Skeletal muscle satellite cell (primary cell): ENCODE results near the gene HBA2.
"Not testable (repeated sequence)": the region's sequence is repeated elsewhere in the genome, so short reads cannot be mapped to it uniquely, and the experiment has no call there.

Source experiments
- H3K27me3 ChIP-seq: 2 replicates; pipeline ENCODE4 v1.7.0; 2013; ENCODE audit warnings: low read length; ENCODE audit not compliant: control insufficient read depth, insufficient read depth
- H3K36me3 ChIP-seq: 2 replicates; pipeline ENCODE4 v1.7.0; 2013; ENCODE audit warnings: mild to moderate bottlenecking, control low read depth, low read length; ENCODE audit not compliant: insufficient read depth
- H3K4me1 ChIP-seq: 2 replicates; pipeline ENCODE4 v1.7.0; 2013; ENCODE audit warnings: low read length; ENCODE audit not compliant: control insufficient read depth, insufficient read depth
- H3K4me2 ChIP-seq: 2 replicates; pipeline ENCODE4 v1.7.0; 2013; ENCODE audit warnings: mild to moderate bottlenecking, low read length
- H3K4me3 ChIP-seq: 2 replicates; pipeline ENCODE4 v1.7.0; 2013; ENCODE audit warnings: low read length
- H3K9ac ChIP-seq: 2 replicates; pipeline ENCODE4 v1.7.0; 2013; ENCODE audit warnings: mild to moderate bottlenecking, low read depth, low read length, moderate library complexity
- H3K9me3 ChIP-seq: replicated peaks from 2 replicates; pipeline ENCODE4 v1.7.0; 2013; ENCODE audit warnings: mild to moderate bottlenecking, control low read depth, low read length

The HBA2 gene

GRCh38 chr16:168424-168823 is 4.3 kb upstream of the HBA2 start:
- H3K4me2 ChIP-seq, result no peak overlapping the region
- no peaks in the 10 kb centered on the region for H3K9me3 ChIP-seq
- peaks cover 54% of the 10 kb centered on the region for H3K27me3 ChIP-seq
- no peak overlapping the region for H3K4me3 ChIP-seq
- H3K36me3 ChIP-seq, result no peaks in the 10 kb centered on the region
- H3K4me1 ChIP-seq, result peaks cover 3% of the 10 kb centered on the region
- no peak overlapping the region for H3K9ac ChIP-seq

DNA sequence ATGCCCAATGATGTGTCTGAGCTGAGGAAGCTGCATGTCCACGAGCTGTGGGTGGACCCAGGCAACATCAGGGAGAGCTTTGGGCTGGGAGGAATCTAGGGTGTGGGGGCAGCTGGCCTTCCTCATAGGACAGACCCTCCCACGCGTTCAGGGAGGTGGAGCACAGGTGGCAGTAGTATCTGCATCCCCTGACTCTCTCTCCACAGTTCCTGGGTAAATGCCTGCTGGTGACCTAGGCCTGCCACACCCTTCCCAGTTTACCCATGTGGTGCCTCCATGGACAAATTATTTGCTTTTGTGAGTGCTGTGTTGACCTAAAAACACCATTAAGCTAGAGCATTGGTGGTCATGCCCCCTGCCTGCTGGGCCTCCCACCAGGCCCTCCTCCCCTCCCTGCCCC is 3.7 kb upstream of the HBA2 start:
- H3K4me2 ChIP-seq, result no peak overlapping the region
- peaks cover 57% of the 10 kb centered on the region for H3K27me3 ChIP-seq
- no peak overlapping the region for H3K9ac ChIP-seq
- H3K4me3 ChIP-seq, result no peak overlapping the region
- H3K36me3 ChIP-seq, result no peaks in the 10 kb centered on the region
- H3K9me3 ChIP-seq, result no peaks in the 10 kb centered on the region
- peaks cover 3% of the 10 kb centered on the region for H3K4me1 ChIP-seq

DNA sequence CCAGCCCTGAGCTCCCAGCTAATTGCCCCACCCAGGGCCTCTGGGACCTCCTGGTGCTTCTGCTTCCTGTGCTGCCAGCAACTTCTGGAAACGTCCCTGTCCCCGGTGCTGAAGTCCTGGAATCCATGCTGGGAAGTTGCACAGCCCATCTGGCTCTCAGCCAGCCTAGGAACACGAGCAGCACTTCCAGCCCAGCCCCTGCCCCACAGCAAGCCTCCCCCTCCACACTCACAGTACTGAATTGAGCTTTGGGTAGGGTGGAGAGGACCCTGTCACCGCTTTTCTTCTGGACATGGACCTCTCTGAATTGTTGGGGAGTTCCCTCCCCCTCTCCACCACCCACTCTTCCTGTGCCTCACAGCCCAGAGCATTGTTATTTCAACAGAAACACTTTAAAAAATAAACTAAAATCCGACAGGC is 2.6 kb upstream of the HBA2 start:
- H3K9ac ChIP-seq, H3K4me1 ChIP-seq, H3K9me3 ChIP-seq, H3K4me2 ChIP-seq, H3K36me3 ChIP-seq, H3K4me3 ChIP-seq: not testable (repeated sequence)
- H3K27me3 ChIP-seq, result peaks cover 64% of the 10 kb centered on the region

GRCh38 chr16:170788-171187 is 1.9 kb upstream of the HBA2 start:
- H3K9ac ChIP-seq, result no peak overlapping the region
- H3K27me3 ChIP-seq, result peaks cover 64% of the 10 kb centered on the region
- H3K4me2 ChIP-seq, result no peak overlapping the region
- no peaks in the 10 kb centered on the region for H3K9me3 ChIP-seq
- no peaks in the 10 kb centered on the region for H3K36me3 ChIP-seq
- H3K4me3 ChIP-seq, result no peak overlapping the region
- H3K4me1 ChIP-seq, result no peaks in the 10 kb centered on the region

DNA sequence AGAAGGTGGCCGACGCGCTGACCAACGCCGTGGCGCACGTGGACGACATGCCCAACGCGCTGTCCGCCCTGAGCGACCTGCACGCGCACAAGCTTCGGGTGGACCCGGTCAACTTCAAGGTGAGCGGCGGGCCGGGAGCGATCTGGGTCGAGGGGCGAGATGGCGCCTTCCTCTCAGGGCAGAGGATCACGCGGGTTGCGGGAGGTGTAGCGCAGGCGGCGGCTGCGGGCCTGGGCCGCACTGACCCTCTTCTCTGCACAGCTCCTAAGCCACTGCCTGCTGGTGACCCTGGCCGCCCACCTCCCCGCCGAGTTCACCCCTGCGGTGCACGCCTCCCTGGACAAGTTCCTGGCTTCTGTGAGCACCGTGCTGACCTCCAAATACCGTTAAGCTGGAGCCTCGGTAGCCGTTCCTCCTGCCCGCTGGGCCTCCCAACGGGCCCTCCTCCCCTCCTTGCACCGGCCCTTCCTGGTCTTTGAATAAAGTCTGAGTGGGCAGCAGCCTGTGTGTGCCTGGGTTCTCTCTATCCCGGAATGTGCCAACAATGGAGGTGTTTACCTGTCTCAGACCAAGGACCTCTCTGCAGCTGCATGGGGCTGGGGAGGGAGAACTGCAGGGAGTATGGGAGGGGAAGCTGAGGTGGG is 657 bp downstream of the HBA2 start:
- peaks cover 50% of the 10 kb centered on the region for H3K27me3 ChIP-seq
- H3K9me3 ChIP-seq, result not testable (repeated sequence)

GRCh38 chr16:173928-174769 is 1.5 kb downstream of the HBA2 start:
- not testable (repeated sequence) for H3K4me3 ChIP-seq, H3K9me3 ChIP-seq, H3K36me3 ChIP-seq, H3K4me1 ChIP-seq, H3K9ac ChIP-seq, H3K4me2 ChIP-seq
- peaks cover 43% of the 10 kb centered on the region for H3K27me3 ChIP-seq

More for the DNA sequence above, 657 bp downstream of the HBA2 start:
- not testable (repeated sequence) for H3K36me3 ChIP-seq, H3K9ac ChIP-seq, H3K4me2 ChIP-seq, H3K4me3 ChIP-seq, H3K4me1 ChIP-seq

DNA sequence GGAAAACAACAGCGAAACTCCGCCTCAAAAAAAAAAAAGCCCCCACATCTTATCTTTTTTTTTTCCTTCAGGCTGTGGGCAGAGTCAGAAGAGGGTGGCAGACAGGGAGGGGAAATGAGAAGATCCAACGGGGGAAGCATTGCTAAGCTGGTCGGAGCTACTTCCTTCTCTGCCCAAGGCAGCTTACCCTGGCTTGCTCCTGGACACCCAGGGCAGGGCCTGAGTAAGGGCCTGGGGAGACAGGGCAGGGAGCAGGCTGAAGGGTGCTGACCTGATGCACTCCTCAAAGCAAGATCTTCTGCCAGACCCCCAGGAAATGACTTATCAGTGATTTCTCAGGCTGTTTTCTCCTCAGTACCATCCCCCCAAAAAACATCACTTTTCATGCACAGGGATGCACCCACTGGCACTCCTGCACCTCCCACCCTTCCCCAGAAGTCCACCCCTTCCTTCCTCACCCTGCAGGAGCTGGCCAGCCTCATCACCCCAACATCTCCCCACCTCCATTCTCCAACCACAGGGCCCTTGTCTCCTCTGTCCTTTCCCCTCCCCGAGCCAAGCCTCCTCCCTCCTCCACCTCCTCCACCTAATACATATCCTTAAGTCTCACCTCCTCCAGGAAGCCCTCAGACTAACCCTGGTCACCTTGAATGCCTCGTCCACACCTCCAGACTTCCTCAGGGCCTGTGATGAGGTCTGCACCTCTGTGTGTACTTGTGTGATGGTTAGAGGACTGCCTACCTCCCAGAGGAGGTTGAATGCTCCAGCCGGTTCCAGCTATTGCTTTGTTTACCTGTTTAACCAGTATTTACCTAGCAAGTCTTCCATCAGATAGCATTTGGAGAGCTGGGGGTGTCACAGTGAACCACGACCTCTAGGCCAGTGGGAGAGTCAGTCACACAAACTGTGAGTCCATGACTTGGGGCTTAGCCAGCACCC is 2.6 kb downstream of the HBA2 start:
- no peaks in the 10 kb centered on the region for H3K36me3 ChIP-seq
- peaks cover 51% of the 10 kb centered on the region for H3K27me3 ChIP-seq
- peaks cover 6% of the 10 kb centered on the region for H3K4me1 ChIP-seq
- no peak overlapping the region for H3K4me2 ChIP-seq
- no peak overlapping the region for H3K4me3 ChIP-seq
- H3K9me3 ChIP-seq, result no peaks in the 10 kb centered on the region
- H3K9ac ChIP-seq, result no peak overlapping the region

GRCh38 chr16:176006-176405 is 3.3 kb downstream of the HBA2 start:
- not testable (repeated sequence) for H3K4me2 ChIP-seq, H3K9me3 ChIP-seq, H3K9ac ChIP-seq, H3K36me3 ChIP-seq, H3K4me3 ChIP-seq
- Histone ChIP-seq H3K27me3 (peaks cover 48% of the 10 kb centered on the region), H3K4me1 (peaks cover 11% of the 10 kb centered on the region)

GRCh38 chr16:176477-177382 is 4.1 kb downstream of the HBA2 start, which contains the start of gene HBA1:
HBA1 (plus strand) TSS chr16:176680; CDS start chr16:176717, 37 bp downstream.
- H3K36me3 ChIP-seq, H3K9me3 ChIP-seq, H3K4me2 ChIP-seq, H3K4me3 ChIP-seq, H3K9ac ChIP-seq: not testable (repeated sequence)
- Histone ChIP-seq H3K27me3 (peaks cover 43% of the 10 kb centered on the region), H3K4me1 (peaks cover 19% of the 10 kb centered on the region)

GRCh38 chr16:177394-177822 is 4.7 kb downstream of the HBA2 start:
- Histone ChIP-seq H3K4me3 (no peak overlapping the region), H3K36me3 (no peaks in the 10 kb centered on the region), H3K4me1 (peaks cover 20% of the 10 kb centered on the region), H3K4me2 (no peak overlapping the region), H3K9me3 (no peaks in the 10 kb centered on the region), H3K27me3 (peaks cover 42% of the 10 kb centered on the region), H3K9ac (no peak overlapping the region)
